ENCODE results near the gene PSG6. TPM values are rescaled to one million over a fixed set of nuclear protein-coding genes. Genes with fewer than 3 reads are reported as not detected.

PSG6 gene
- total RNA-seq: not detected in 2 replicates

GRCh38 chr19:42917634-42918033 is at the start of gene PSG6:
TSS of gene PSG6 (minus strand) at chr19:42917894. CDS start at chr19:42917792, 102 bp downstream.

GRCh38 chr19:42937107-42937506 is 19.4 kb upstream of the PSG6 start, which contains the start of gene PSG7:
TSS of gene PSG7 (minus strand) at chr19:42937207. CDS start at chr19:42937076, 131 bp downstream.

DNA sequence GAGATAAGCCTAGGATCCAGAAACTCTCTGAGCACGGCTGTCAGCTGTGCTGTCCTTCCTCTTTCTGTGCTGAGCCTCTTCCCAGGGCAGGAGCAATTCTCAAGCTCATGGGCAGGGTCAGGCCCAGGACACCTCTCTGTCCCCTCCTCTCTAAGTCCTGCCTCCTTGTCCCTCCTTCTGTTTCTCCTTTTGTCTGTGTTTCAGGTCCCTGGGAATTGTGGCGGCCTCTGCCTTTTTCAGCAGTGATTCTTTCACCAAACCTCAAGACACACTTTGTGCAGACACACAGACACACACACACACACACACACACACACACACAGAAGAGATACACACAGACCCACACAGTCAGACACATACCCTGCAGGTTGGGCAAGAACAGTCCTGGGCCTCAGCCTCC is 38.1 kb downstream of the PSG6 start, which contains the start of gene PSG1:
PSG1 (minus strand) TSS at position 101 of the 400 bp plus-strand sequence. CDS start 132 bp downstream, outside the sequence.

Other genes with a start within 250 kb of the PSG6 start
- not detected in 2 replicates for gene PSG3, start 177.4 kb downstream of the PSG6 start, total RNA-seq
- gene PSG8, start 152.2 kb downstream of the PSG6 start, total RNA-seq: not detected in 2 replicates
- gene PSG1, start 38.2 kb downstream of the PSG6 start, total RNA-seq: not detected in 2 replicates
- not detected in 2 replicates for gene PSG7, start 19.3 kb upstream of the PSG6 start, total RNA-seq
- gene PSG11, start 108.6 kb upstream of the PSG6 start, total RNA-seq: not detected in 2 replicates
- gene PSG2, start 164.8 kb upstream of the PSG6 start, total RNA-seq: not detected in 2 replicates

Data from cardiac ventricle fibroblast (primary cell).